MG63 (cell line): ENCODE data around the gene CACNA1F. TPM values are rescaled to one million over a fixed set of nuclear protein-coding genes. Genes with fewer than 3 reads are reported as not detected.

ENCODE experiments used
- DNase-seq: peaks from one replicate; pipeline ENCODE4 v3.0.0-alpha.2; 2020
- H3K27me3 ChIP-seq: fragments of 250-450 bp; sonication (Bioruptor Pico); 2 replicates; pipeline ENCODE4 v1.5.1; 2020; ENCODE audit warnings: mild to moderate bottlenecking, moderate library complexity
- H3K36me3 ChIP-seq: fragments of 250-450 bp; sonication (Bioruptor Pico); 2 replicates; pipeline ENCODE4 v1.5.1; 2020; ENCODE audit warnings: mild to moderate bottlenecking, moderate library complexity
- H3K4me3 ChIP-seq: fragments of 250-450 bp; sonication (Bioruptor Pico); 2 replicates; pipeline ENCODE4 v1.5.1; 2020; ENCODE audit warnings: mild to moderate bottlenecking, moderate library complexity
- H3K9me3 ChIP-seq: fragments of 250-450 bp; sonication (Bioruptor Pico); 2 replicates; pipeline ENCODE4 v1.5.1; 2020; ENCODE audit warnings: mild to moderate bottlenecking, moderate library complexity
- total RNA-seq: library from RNA; depleted of rRNA; stranded (reverse); fragments of >200 nt; shearing (Covaris generic); gene quantifications from 2 replicates; pipeline ENCODE4 v1.2.3, GENCODE V29; 2014; ENCODE audit warnings: low replicate concordance

CACNA1F gene
- total RNA-seq, 1 experiment from 2014 or later: not detected

GRCh38 chrX:49212209-49212608, 20.9 kb downstream of the CACNA1F start:
- Histone ChIP-seq H3K4me3 (no peak overlapping the region), H3K27me3 (no peaks in the 10 kb centered on the region), H3K36me3 (no peaks in the 10 kb centered on the region), H3K9me3 (no peaks in the 10 kb centered on the region)
- DNase-seq: no peak

GRCh38 chrX:49211074-49211473, 22.1 kb downstream of the CACNA1F start:
- Histone ChIP-seq H3K27me3 (no peaks in the 10 kb centered on the region), H3K36me3 (no peaks in the 10 kb centered on the region), H3K9me3 (no peaks in the 10 kb centered on the region), H3K4me3 (no peak overlapping the region)
- DNase-seq: no peak

DNA sequence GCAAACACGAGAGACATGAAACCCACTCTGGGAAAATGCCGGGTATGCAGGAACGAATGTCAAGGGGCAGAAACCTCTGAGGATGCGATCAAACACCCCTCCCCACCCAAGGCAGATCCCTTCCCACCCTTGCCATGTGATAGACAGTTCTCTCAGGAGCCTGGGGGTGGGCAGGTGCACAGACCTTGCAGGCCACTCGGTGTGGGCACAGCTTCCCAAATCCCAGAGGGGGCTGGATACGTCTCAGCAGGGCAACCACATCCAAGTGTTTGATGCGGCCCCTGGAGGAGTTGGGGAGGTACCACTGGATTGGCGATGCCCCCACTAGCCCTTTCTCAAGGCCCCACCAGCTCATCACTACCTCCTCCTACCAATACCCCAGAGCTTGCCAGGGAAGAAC, 22.7 kb downstream of the CACNA1F start:
- no peak for DNase-seq
- Histone ChIP-seq H3K36me3 (no peaks in the 10 kb centered on the region), H3K9me3 (no peaks in the 10 kb centered on the region), H3K4me3 (no peak overlapping the region), H3K27me3 (no peaks in the 10 kb centered on the region)

DNA sequence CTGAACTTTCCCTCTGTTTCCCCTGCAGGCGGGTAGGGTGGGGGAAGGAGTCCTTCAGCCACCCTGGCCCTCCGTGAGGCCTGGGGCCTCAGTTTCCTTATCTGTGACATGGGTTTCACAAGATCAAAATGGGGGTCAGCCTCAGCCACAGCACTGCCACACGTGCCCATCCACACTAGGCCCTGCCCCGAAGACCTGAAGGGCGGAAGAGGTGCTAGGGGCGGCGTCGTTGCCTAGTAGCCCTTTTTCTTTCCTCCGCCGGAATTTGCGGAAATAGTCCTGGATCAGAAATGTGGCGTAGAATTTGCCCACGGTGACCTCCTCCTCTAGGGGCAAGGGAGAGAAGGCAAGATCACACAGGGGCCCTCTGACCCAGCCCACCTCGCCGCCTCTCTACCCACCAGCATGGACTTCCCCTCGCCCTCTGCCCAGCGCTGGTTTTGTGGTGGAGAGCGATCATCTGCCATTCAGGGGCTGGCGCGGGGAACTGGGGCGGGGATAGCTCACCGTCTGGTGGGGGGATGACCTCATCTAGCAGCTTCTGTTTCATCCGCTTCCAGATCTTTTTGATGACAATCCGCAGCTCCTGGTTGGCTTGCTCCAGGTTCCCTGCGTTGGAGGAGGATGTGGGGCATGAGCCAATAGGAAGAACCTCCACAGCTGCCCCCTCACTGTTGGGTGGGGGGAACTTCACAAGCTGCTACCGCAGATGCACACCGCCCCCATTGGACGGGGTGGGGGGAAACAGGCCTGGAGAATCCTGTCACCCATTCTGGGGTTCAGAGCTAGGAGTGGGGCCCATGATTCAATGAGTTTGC, 23.5 kb downstream of the CACNA1F start:
- no peak overlapping the region for H3K4me3 ChIP-seq
- no peaks in the 10 kb centered on the region for H3K27me3 ChIP-seq
- no peak for DNase-seq

DNA sequence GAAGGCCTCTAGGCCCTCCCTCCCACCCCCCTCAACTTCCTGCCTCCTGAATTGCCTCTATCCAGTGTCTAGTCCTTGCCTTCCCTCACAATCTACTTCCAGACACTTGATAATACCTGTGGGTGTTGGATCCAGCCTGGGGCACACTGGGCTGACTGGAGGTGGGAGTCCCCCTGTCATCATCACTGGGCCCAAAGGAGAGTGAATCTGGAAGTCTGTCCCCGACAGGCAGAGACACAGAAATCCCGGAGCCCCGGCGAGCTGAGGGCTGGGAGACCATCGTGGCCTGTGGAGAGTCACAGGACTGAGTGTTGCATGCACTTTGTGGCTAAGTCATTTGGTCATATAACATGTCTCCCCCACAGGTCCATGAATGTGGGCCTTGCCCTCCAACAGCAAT, 24.7 kb downstream of the CACNA1F start:
- Histone ChIP-seq H3K4me3 (no peak overlapping the region), H3K9me3 (no peaks in the 10 kb centered on the region), H3K27me3 (no peaks in the 10 kb centered on the region), H3K36me3 (no peaks in the 10 kb centered on the region)
- DNase-seq: no peak

More for the DNA sequence above, 23.5 kb downstream of the CACNA1F start:
- no peaks in the 10 kb centered on the region for H3K36me3 ChIP-seq
- no peaks in the 10 kb centered on the region for H3K9me3 ChIP-seq

DNA sequence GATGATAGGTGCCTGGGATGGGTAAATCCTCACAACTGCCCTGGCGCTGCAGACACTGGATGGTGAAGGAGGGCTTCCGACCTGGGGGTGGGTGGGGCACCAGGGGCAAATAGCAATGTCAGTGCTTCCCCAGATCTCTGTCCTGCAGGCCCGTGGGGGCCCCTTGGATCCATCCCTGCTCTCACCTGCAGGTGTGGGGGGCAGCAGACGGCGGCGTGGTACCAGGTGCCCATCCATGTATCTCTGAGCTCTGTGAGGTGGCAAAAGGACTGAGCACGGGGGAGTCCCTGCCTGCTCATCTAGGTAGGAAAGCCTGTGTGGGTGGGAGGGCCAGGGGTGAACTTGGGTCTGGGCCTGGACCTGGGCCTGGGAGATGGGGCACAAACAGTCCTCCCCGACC, 26.6 kb downstream of the CACNA1F start:
- H3K9me3 ChIP-seq: no peaks in the 10 kb centered on the region
- DNase-seq: no peak
- no peak overlapping the region for H3K4me3 ChIP-seq
- H3K36me3 ChIP-seq: no peaks in the 10 kb centered on the region
- H3K27me3 ChIP-seq: no peaks in the 10 kb centered on the region

GRCh38 chrX:49205443-49205842, 27.7 kb downstream of the CACNA1F start:
- Histone ChIP-seq H3K27me3 (no peaks in the 10 kb centered on the region), H3K9me3 (no peaks in the 10 kb centered on the region), H3K36me3 (no peaks in the 10 kb centered on the region), H3K4me3 (no peak overlapping the region)
- DNase-seq: no peak

DNA sequence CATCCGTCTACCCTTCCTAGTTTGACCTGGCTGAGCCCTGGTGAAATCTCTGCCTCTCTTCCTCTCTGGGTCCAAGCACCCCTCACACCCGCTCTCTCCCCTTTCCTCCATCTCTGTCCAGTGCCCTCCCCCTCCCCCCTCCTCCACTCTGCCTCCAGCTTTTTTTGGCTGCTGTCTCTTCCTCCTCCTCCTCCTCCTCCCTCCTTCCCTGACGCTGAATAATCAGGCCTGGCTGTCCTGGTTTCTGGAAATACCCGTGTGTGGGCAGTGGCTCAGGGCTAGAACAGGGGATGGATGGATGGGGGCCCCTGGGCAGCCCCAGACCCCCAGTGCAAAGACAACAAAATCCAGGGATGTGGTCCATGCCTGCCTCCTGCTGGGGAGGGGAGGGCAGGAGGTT, 28.4 kb downstream of the CACNA1F start:
- no peaks in the 10 kb centered on the region for H3K36me3 ChIP-seq
- DNase-seq: no peak
- H3K4me3 ChIP-seq: no peak overlapping the region
- H3K27me3 ChIP-seq: no peaks in the 10 kb centered on the region
- no peaks in the 10 kb centered on the region for H3K9me3 ChIP-seq

DNA sequence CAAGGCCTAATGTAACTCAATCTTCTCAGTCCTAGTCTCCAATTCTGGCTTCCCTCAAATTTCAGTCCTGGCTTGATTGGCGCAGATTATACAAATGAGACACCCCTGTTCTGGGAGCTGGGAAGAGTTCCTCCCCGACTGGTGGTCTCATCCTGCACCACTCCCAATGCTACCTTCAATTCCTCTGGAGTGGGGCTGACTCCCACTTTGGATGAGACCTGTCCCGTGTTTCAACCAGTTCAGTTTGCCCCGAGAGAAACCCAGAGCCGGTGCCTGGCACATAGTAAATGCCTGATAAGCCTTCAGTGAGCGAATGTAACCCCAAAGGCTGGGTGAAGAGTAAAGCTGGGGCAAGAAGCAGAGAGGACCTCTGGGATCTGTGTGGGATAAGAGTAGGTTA, 29.1 kb downstream of the CACNA1F start:
- no peak for DNase-seq
- H3K27me3 ChIP-seq: no peaks in the 10 kb centered on the region
- no peaks in the 10 kb centered on the region for H3K36me3 ChIP-seq
- no peak overlapping the region for H3K4me3 ChIP-seq
- H3K9me3 ChIP-seq: no peaks in the 10 kb centered on the region

DNA sequence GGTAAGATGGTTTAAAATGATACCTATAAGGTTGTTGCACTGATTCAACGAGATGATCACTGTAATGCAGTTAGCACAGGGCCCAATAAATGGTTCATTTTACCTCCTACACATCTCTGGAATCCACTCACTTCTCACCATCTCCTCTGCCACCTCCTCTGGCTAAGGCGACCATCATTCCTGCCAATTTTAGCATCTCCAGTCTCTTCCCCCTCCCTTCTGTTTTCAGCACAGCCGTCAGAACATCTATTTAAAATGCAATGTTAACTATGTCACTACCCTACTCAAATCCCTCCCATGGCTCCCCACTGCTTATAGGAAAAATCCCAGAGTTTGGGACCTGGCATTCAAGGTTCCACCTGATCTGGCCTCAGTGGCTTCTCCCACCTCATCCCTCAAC, 29.6 kb downstream of the CACNA1F start:
- DNase-seq: no peak
- H3K4me3 ChIP-seq: no peak overlapping the region
- no peaks in the 10 kb centered on the region for H3K27me3 ChIP-seq
- H3K9me3 ChIP-seq: no peaks in the 10 kb centered on the region
- no peaks in the 10 kb centered on the region for H3K36me3 ChIP-seq

GRCh38 chrX:49202022-49202421, 31.1 kb downstream of the CACNA1F start:
- H3K4me3 ChIP-seq: no peak overlapping the region
- no peaks in the 10 kb centered on the region for H3K27me3 ChIP-seq
- DNase-seq: no peak
- no peaks in the 10 kb centered on the region for H3K9me3 ChIP-seq
- no peaks in the 10 kb centered on the region for H3K36me3 ChIP-seq

GRCh38 chrX:49199906-49200771, 33.0 kb downstream of the CACNA1F start, which contains the start of gene SYP:
Gene SYP, minus strand, starts transcription at chrX:49200193. Its CDS starts 7 bp downstream, at chrX:49200186.
- Histone ChIP-seq H3K36me3 (no peaks in the 10 kb centered on the region), H3K9me3 (no peaks in the 10 kb centered on the region), H3K27me3 (no peaks in the 10 kb centered on the region), H3K4me3 (peak within 1 kb of the TSS; percentile 31)
- DNase-seq: peak; percentile 85

DNA sequence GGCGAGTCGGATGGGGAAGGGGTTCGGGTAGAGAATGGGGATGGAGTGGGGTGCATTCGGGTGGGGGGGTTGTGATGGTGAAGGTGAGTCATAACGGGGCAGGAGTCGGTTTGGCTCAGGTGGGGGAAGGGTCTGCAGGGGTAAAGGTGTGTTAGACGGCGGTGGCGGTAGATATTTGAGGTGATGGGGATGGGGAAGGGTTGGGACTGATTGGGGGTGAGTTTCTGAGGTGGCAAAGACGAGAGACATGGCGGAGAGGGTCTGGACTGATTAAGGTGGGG, 33.9 kb downstream of the CACNA1F start:
- Histone ChIP-seq H3K4me3 (no peak overlapping the region), H3K9me3 (no peaks in the 10 kb centered on the region), H3K36me3 (no peaks in the 10 kb centered on the region), H3K27me3 (no peaks in the 10 kb centered on the region)
- no peak for DNase-seq

DNA sequence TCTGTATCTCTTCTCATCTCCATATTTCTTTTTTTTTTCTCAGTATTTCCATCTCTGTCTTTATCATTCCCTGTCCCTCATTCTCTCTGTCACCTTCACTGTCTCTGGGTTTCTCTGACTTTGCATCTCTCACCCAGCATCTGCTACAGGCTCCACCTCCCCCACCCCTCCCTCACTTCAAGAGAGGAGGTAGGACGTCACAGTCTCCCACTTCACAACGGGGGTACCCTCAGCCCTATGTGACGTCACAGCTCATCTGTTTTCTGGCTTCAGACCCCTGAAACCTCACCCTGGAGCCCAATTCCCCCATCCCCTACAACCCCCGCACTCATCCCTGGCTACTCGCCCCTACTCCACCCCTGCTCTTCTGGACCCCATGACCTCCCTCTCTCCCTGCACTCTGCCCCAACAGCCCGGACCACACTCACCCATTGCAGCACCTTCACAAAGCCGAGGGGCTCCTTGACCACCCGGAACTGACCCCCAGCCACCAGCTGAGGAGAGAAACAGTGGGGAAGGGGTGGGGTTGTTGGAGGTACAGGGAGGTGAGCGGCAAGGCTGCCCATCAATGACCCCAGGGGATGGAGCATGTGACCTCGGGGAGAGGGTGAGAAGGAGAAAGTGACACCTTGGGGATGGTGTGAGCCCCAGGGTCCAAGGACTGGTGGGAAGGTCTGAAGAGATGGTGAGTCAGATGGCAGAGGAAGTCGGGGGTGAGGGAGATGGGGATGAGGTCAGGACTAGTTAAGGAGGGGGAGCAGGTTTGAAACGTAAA, 34.4 kb downstream of the CACNA1F start:
- Histone ChIP-seq H3K9me3 (no peaks in the 10 kb centered on the region), H3K27me3 (no peaks in the 10 kb centered on the region)
- no peak for DNase-seq

GRCh38 chrX:49197543-49198087, 35.5 kb downstream of the CACNA1F start:
- Histone ChIP-seq H3K4me3 (no peak overlapping the region), H3K9me3 (no peaks in the 10 kb centered on the region), H3K36me3 (no peaks in the 10 kb centered on the region), H3K27me3 (no peaks in the 10 kb centered on the region)
- DNase-seq: no peak

More for the DNA sequence above, 34.4 kb downstream of the CACNA1F start:
- Histone ChIP-seq H3K36me3 (no peaks in the 10 kb centered on the region), H3K4me3 (no peak overlapping the region)

DNA sequence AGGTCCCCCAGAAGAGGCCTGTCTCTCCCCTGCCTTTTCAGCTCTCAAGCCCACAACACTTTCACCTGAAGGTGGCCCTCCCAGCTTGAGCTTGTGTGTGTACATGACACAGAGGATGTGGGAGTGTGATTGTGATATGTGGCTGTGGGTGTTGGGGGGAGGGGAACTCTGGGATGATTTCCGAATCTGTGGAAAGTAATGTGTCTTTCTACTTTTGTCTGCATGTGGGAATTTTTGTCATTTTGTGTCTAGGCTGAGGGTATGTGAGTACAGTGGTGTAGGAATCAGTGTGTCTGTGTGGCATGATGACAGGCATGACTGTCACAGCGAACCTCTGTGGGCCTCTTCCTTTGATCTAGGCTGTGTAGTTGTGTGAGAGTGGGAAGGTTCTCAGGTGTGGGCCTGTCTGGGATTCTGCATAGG, 39.6 kb downstream of the CACNA1F start:
- Histone ChIP-seq H3K27me3 (no peaks in the 10 kb centered on the region), H3K9me3 (no peaks in the 10 kb centered on the region), H3K36me3 (no peaks in the 10 kb centered on the region), H3K4me3 (no peak overlapping the region)
- DNase-seq: no peak
